Upper lobe of right lung (tissue), 1 donor: Measurements from ENCODE around the gene FAM76A. TPM values are rescaled to one million over a fixed set of nuclear protein-coding genes. Genes with fewer than 3 reads are reported as not detected.
"Not testable (repeated sequence)": the region's sequence is repeated elsewhere in the genome, so short reads cannot be mapped to it uniquely, and the experiment has no call there.

ENCODE experiments used
- ATAC-seq: fragments of 200-7000 bp; cut with Tn5 transposase; one replicate; pipeline ENCODE4 v1.9.1; 2020; ENCODE audit warnings: mild to moderate bottlenecking, moderate library complexity
- DNase-seq: peaks from one replicate; pipeline ENCODE4 v3.0.0-alpha.2; 2020
- H3K27ac ChIP-seq: fragments of 200-600 bp; one replicate; pipeline ENCODE4 v1.8.0; 2022
- H3K27me3 ChIP-seq: fragments of 200-600 bp; one replicate; pipeline ENCODE4 v1.8.0; 2022; ENCODE audit warnings: mild to moderate bottlenecking
- H3K36me3 ChIP-seq: fragments of 200-600 bp; one replicate; pipeline ENCODE4 v1.8.0; 2022
- H3K4me1 ChIP-seq: fragments of 200-600 bp; one replicate; pipeline ENCODE4 v1.8.0; 2022
- H3K4me3 ChIP-seq: fragments of 200-600 bp; one replicate; pipeline ENCODE4 v1.8.0; 2022; ENCODE audit warnings: mild to moderate bottlenecking
- H3K9me3 ChIP-seq: fragments of 200-600 bp; one replicate; pipeline ENCODE4 v1.8.0; 2022
- intact Hi-C: fragments of 100-400 bp; cut with DNase I; formaldehyde crosslinking; loops from one replicate; pipeline ENCODE4 v1.11.0; 2022
- total RNA-seq: library from RNA; stranded (reverse); fragmentation: NEBNext Ultra II Directional; extraction: Animal tissue kit (Norgen Biotek cat#: 25700); gene quantifications from one replicate; pipeline ENCODE4 v1.2.1, GENCODE V29; 2021
- TF ChIP-seq, protein P1 (sequence below): fragments of 200-600 bp; IDR thresholded peaks from one replicate; pipeline ENCODE4 v1.8.0; 2022; ENCODE audit warnings: antibody characterized with exemption
- donor health status: DM: no; HTN: yes; CAD: no; lungs with severe emphysema.

FAM76A gene
- total RNA-seq, 1 donor from 2014 or later = 23.3 TPM

DNA sequence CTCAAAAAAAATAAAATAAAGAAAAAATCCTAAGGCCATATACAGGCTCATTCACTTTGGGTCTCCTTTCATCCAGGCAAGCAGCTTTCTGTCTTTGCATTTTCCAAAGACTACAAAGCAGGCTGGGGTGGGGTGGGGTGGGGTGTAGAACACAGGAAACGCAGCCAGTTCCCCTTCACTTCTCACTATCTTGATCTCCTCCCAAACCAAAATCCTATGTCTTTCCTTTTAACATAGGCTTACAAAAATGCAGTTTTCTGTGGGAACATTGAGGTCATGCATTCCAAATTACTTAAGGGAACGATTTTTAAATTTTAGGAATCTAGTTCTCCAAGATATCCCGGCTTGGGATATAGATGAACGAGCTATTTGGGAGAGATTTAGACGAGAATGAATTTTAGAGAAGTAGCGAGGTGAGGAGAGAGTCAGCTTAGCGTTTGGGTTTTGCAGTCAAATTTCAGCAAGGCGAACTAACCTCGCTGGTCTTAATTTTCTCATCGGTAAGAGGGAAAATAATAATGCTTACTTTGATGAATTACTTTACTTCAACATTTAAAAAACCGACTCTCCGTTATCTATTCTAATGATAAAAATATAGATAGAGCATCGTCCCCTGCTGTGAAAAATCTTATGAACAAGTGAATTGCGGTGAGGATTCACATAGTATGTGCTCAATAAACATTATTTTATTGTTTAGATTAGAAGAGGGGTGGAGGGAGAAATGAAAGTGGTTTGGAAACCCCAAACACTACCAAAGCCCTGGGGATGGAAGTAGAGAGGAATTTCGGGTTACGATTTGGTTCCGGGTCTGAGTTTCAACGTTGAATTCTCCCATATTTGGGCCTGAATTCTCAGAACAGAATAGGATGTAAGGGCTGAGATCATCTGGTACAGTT, 46.5 kb downstream of the FAM76A start:
- peak overlapping the region; percentile 96 for H3K27ac ChIP-seq
- H3K27me3 ChIP-seq = no peaks in the 10 kb centered on the region
- intact Hi-C loops = no loop called here
- TF ChIP-seq, protein P1, sequence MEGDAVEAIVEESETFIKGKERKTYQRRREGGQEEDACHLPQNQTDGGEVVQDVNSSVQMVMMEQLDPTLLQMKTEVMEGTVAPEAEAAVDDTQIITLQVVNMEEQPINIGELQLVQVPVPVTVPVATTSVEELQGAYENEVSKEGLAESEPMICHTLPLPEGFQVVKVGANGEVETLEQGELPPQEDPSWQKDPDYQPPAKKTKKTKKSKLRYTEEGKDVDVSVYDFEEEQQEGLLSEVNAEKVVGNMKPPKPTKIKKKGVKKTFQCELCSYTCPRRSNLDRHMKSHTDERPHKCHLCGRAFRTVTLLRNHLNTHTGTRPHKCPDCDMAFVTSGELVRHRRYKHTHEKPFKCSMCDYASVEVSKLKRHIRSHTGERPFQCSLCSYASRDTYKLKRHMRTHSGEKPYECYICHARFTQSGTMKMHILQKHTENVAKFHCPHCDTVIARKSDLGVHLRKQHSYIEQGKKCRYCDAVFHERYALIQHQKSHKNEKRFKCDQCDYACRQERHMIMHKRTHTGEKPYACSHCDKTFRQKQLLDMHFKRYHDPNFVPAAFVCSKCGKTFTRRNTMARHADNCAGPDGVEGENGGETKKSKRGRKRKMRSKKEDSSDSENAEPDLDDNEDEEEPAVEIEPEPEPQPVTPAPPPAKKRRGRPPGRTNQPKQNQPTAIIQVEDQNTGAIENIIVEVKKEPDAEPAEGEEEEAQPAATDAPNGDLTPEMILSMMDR = no peak
- ATAC-seq = no peak
- peak overlapping the region; percentile 94 for H3K4me3 ChIP-seq
- peaks cover 33% of the 10 kb centered on the region for H3K4me1 ChIP-seq
- peaks cover 4% of the 10 kb centered on the region for H3K36me3 ChIP-seq
- DNase-seq = no peak
- no peaks in the 10 kb centered on the region for H3K9me3 ChIP-seq

DNA sequence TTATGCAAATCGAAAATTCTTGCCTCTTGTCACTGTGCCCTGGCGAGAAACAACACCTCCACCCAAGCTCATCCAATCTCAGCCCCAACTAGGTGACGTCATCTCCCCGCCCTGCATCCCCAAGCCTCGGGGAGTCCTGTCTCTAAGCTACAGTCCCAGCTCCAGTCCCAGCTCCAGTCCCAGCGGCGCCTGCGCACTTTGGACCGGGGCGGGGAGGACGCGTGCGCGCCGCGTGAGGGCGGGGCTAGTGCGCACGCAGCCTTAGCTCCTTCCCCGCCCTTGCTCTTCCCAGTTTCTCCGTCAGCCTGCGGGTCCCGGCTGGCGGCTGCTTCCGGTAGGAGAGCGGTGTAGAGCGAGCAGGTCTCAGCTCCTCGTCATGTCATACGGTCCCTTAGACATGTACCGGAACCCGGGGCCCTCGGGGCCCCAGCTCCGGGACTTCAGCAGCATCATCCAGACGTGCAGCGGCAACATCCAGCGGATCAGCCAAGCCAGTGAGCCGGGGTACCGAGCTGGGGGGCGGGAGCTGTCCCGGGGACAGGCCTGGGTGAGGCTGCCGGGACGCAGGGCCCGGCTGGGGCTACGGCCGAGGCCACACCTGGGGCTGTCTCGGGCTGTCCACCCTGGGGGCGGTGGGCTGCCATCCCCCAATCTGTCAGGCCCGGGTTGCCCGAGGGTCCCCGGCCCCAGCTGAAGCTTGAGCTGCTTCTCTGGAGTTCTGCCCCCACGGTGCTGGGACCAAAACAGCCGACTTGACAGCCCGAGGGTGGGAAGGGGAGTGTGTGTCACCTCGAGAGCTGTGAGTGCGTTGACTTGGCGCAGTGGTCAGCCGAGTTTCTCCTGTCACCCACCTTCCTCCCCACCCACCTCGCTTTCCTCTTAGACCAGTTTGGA, 47.4 kb downstream of the FAM76A start, which contains the start of gene STX12:
STX12 (plus strand) TSS at position 288 of the 894 bp plus-strand sequence; CDS start at position 377, 89 bp downstream.
- TF ChIP-seq, protein P1 = no peak
- H3K4me1 ChIP-seq = peaks cover 36% of the 10 kb centered on the region
- ATAC-seq (peak; percentile 99), DNase-seq (peak; percentile 99)
- H3K9me3 ChIP-seq = no peaks in the 10 kb centered on the region
- intact Hi-C loops = no loop called here
- H3K27me3 ChIP-seq = no peaks in the 10 kb centered on the region
- peak within 1 kb of the TSS; percentile 96 for H3K27ac ChIP-seq
- peak within 1 kb of the TSS; percentile 94 for H3K4me3 ChIP-seq
- H3K36me3 ChIP-seq = peaks cover 4% of the 10 kb centered on the region

DNA sequence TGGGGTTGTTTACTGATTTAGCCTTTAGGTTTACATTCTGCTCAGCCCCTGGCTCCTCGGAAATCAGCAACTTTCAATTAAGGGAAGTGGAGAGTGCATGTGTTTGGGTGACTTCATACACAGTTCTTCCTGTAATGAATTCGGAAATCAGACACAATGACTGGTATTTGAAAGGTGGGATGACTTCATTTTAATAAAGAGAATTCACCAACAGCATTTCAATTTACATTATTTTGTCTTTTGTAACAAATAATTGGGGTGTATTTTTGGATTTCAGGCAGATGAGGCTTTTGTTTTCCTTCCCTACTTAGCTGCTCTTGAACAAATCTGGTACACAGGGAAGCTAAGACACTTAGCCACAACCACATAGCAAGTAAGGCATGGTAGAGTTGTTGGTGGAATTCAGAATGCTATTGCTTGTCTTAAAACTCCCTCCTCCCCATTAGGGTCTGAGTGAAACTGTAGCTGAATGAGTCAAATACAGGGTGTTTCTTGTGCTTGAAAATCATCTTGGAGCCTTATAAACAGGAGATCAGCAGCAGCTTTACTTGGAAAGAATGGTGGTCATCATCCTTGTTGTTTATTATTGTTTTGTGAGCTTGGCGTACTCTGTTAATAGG, 48.2 kb downstream of the FAM76A start:
- intact Hi-C loops = no loop called here
- Histone ChIP-seq H3K9me3 (no peaks in the 10 kb centered on the region), H3K4me1 (peaks cover 42% of the 10 kb centered on the region), H3K36me3 (peaks cover 4% of the 10 kb centered on the region), H3K27me3 (no peaks in the 10 kb centered on the region), H3K27ac (peak overlapping the region; percentile 96), H3K4me3 (peak overlapping the region; percentile 94)
- no peak for DNase-seq
- peak; percentile 31 for ATAC-seq
- TF ChIP-seq, protein P1 = no peak

DNA sequence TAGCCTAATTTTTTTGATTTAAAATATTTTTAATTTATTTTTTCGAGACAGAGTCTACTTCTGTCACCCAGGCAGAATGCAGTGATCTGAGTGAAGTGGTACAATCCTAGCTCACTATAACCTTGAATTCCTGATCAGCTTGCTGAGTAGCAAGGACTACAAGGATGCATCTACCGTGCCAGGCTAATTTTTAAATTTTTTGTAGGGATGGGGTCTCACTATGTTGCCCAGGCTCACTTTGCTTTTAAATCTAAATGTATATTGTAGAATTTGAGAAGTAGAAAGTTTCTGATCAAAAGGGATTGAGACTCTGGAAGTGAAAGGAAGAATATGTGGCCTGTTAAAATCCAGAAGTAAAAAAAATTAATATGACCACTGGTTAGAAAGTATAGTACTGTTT, 48.9 kb downstream of the FAM76A start:
- H3K4me1 ChIP-seq = peaks cover 42% of the 10 kb centered on the region
- peak overlapping the region; percentile 96 for H3K27ac ChIP-seq
- TF ChIP-seq, protein P1 = no peak
- ATAC-seq (no peak), DNase-seq (no peak)
- no peaks in the 10 kb centered on the region for H3K9me3 ChIP-seq
- peaks cover 5% of the 10 kb centered on the region for H3K36me3 ChIP-seq
- H3K4me3 ChIP-seq = peak overlapping the region; percentile 94
- no peaks in the 10 kb centered on the region for H3K27me3 ChIP-seq
- intact Hi-C loops = no loop called here

DNA sequence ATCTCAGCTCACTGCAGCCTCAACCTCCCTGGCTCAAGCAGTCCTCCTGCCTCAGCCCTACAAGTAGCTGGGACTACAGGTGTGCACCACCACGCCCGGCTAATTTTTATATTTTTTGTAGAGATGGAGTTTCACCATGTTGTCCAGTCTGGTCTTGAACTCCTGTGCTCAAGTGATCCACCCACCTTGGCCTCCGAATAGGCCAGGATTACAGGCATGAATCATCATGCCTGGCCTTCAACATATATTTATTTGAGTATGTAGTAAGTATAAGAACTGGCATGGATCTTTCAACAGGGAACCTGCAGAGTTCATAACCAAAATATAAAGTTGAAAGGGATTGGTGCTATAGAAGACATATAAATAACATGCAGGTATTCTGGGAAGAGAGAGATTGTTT, 49.6 kb downstream of the FAM76A start:
- Histone ChIP-seq H3K36me3 (peaks cover 11% of the 10 kb centered on the region), H3K4me1 (peaks cover 42% of the 10 kb centered on the region)
- intact Hi-C loops, H3K9me3 ChIP-seq, H3K27me3 ChIP-seq, H3K27ac ChIP-seq, ATAC-seq, DNase-seq, H3K4me3 ChIP-seq: not testable (repeated sequence)

DNA sequence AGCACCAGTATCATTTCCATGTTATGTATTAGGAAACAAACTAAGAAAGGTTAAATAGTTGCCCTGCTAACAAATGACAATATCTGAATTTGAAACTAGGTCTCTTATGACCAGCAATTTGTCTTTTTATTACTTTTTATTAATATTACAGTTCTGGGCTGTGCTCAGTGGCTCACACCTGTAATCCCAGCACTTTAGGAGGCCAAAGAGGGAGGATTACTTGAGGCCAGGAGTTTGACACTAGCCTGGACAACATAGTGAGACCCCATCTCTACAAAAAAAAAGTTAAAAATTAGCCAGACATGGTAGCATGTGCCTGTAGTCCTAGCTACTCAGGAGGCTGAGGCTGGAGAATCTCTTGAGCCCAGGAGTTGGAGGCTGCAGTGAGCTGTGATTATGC, 50.5 kb downstream of the FAM76A start:
- H3K4me1 ChIP-seq = peaks cover 42% of the 10 kb centered on the region

More for the DNA sequence above, 50.5 kb downstream of the FAM76A start:
- DNase-seq, ATAC-seq, intact Hi-C loops, H3K9me3 ChIP-seq, H3K27me3 ChIP-seq, H3K27ac ChIP-seq, H3K4me3 ChIP-seq: not testable (repeated sequence)
- H3K36me3 ChIP-seq = peaks cover 13% of the 10 kb centered on the region
